Measurements from ENCODE around the gene LDLRAD3. TPM values are rescaled to one million over a fixed set of nuclear protein-coding genes. Genes with fewer than 3 reads are reported as not detected.

Gene LDLRAD3
- total RNA-seq, 1 donor from 2014 or later = 35.6 TPM

DNA sequence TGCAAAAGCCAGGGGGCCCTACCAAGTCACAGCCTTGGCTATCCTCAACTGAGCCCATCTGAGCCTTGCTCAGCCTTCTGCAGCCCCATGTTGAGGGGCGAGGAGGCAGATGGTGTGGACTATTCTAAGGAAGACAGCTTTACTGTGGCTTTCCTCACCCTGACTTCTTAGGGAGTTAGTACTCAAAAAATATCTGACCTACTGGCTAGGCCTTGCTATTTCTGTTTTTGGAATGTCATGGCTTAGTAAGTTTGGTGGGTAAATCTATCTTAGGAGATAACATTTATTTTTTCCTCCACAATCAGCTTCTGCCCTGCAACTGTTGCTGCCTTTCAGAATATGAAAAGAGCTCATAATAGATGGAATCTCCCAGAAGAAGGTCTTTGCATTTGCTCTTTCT is 80.9 kb downstream of the LDLRAD3 start:
- Histone ChIP-seq H3F3A (ENCODE audit: low read depth) (no peaks in the 10 kb centered on the region), H3K36me3 (no peaks in the 10 kb centered on the region), H3K27ac (peak overlapping the region; percentile 23), H3K9ac (no peak overlapping the region), H4K20me1 (ENCODE audit: low read depth) (peaks cover 44% of the 10 kb centered on the region), H3K4me2 (no peak overlapping the region), H2AFZ (replicated peaks) (no peak overlapping the region), H3K9me3 (ENCODE audit: low read depth) (no peaks in the 10 kb centered on the region), H3K27me3 (no peaks in the 10 kb centered on the region), H3K4me1 (peaks cover 16% of the 10 kb centered on the region), H3K4me3 (no peak overlapping the region), H3K79me2 (ENCODE audit: low read depth) (peaks cover 98% of the 10 kb centered on the region)
- Mint-ChIP-seq H3K27me3 (ENCODE audit: insufficient read depth, low read depth) (no peaks in the 10 kb centered on the region), H3K9me3 (peaks cover 6% of the 10 kb centered on the region), H3K4me3 (no peak overlapping the region), H3K4me1 (peaks cover 35% of the 10 kb centered on the region), H3K36me3 (peaks cover 5% of the 10 kb centered on the region), H3K27ac (no peak overlapping the region)
- TF ChIP-seq, protein P1, sequence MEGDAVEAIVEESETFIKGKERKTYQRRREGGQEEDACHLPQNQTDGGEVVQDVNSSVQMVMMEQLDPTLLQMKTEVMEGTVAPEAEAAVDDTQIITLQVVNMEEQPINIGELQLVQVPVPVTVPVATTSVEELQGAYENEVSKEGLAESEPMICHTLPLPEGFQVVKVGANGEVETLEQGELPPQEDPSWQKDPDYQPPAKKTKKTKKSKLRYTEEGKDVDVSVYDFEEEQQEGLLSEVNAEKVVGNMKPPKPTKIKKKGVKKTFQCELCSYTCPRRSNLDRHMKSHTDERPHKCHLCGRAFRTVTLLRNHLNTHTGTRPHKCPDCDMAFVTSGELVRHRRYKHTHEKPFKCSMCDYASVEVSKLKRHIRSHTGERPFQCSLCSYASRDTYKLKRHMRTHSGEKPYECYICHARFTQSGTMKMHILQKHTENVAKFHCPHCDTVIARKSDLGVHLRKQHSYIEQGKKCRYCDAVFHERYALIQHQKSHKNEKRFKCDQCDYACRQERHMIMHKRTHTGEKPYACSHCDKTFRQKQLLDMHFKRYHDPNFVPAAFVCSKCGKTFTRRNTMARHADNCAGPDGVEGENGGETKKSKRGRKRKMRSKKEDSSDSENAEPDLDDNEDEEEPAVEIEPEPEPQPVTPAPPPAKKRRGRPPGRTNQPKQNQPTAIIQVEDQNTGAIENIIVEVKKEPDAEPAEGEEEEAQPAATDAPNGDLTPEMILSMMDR (IDR thresholded peaks at IDR 0.05) = no peak
- TF ChIP-seq EZH2 (IDR thresholded peaks at IDR 0.05) = no peak
- no peak for DNase-seq (ENCODE audit: low spot score)

DNA sequence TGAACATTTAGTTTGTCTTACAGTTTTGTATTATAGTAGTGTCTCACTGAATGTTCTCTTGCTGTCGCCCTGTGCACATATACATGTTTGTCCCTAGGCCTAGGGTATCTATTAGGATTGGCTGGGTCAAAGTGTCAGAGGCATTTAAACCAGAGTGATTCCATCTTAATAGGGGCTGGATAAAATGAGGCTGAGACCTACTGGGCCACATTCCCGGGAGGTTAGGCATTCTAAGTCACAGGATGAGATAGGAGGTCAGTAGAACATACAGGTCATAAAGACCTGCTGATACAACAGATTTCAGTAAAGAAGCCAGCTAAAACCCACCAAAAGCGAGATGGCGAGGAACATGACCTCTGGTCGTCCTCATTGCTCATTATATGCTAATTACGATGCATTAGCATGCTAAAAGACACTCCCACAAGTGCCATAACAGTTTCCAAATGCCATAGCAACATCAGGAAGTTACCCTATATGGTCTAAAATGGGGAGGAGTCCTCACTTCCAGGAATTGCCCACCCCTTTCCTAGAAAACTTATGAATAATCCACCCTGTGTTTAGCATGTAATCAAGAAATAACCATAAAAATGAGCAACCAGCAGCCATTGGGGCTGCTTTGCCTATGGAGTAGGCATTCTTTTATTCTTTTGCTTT is 82.6 kb downstream of the LDLRAD3 start:
- no peak overlapping the region for H3K4me3 Mint-ChIP-seq
- peaks cover 16% of the 10 kb centered on the region for H3K4me1 ChIP-seq
- H3K27me3 ChIP-seq = no peaks in the 10 kb centered on the region
- no peak overlapping the region for H3K4me3 ChIP-seq
- peaks cover 30% of the 10 kb centered on the region for H4K20me1 ChIP-seq (ENCODE audit: low read depth)
- H3K4me1 Mint-ChIP-seq = peaks cover 35% of the 10 kb centered on the region
- peaks cover 6% of the 10 kb centered on the region for H3K9me3 Mint-ChIP-seq
- TF ChIP-seq EZH2 (IDR thresholded peaks at IDR 0.05) (no peak), EZH2phosphoT487 (IDR thresholded peaks at IDR 0.05) (no peak)
- TF ChIP-seq, protein P1 (IDR thresholded peaks at IDR 0.05) = no peak
- no peaks in the 10 kb centered on the region for H3K27me3 Mint-ChIP-seq (ENCODE audit: insufficient read depth, low read depth)
- no peak overlapping the region for H3K27ac Mint-ChIP-seq
- no peaks in the 10 kb centered on the region for H3K36me3 ChIP-seq
- H2AFZ ChIP-seq (replicated peaks) = no peak overlapping the region
- no peak overlapping the region for H3K4me2 ChIP-seq
- no peak overlapping the region for H3K9ac ChIP-seq
- DNase-seq (ENCODE audit: low spot score) = no peak
- no peaks in the 10 kb centered on the region for H3F3A ChIP-seq (ENCODE audit: low read depth)
- peaks cover 8% of the 10 kb centered on the region for H3K36me3 Mint-ChIP-seq
- no peak overlapping the region for H3K27ac ChIP-seq
- no peaks in the 10 kb centered on the region for H3K9me3 ChIP-seq (ENCODE audit: low read depth)
- H3K79me2 ChIP-seq (ENCODE audit: low read depth) = peaks cover 97% of the 10 kb centered on the region

DNA sequence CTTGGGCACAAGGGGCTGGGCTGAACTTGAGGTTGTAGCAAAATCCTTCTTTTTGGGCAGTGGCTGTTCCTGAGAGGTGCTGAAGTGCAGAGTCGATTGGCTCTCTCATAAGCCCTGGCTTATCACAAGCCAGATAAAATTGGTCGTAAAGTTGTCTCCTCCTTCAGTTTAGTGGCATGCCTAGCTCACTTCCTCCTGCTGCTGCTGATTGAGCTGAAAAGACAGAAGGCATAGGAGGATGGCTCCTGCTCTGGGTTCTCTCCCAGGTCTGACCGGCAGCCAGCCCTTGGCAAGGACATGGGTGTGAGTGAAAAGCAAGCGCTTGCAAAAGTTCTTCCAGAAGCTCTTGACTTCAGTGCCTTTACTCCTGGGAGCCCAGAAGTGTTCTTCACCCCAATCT is 83.9 kb downstream of the LDLRAD3 start:
- no peak overlapping the region for H2AFZ ChIP-seq (replicated peaks)
- no peak overlapping the region for H3K27ac Mint-ChIP-seq
- no peak for DNase-seq (ENCODE audit: low spot score)
- H3K4me2 ChIP-seq = no peak overlapping the region
- H3K4me3 Mint-ChIP-seq = no peak overlapping the region
- H3K4me1 ChIP-seq = peaks cover 11% of the 10 kb centered on the region
- no peaks in the 10 kb centered on the region for H3K9me3 ChIP-seq (ENCODE audit: low read depth)
- H3K9me3 Mint-ChIP-seq = peaks cover 10% of the 10 kb centered on the region
- H4K20me1 ChIP-seq (ENCODE audit: low read depth) = peaks cover 21% of the 10 kb centered on the region
- peaks cover 98% of the 10 kb centered on the region for H3K79me2 ChIP-seq (ENCODE audit: low read depth)
- H3K27me3 Mint-ChIP-seq (ENCODE audit: insufficient read depth, low read depth) = no peaks in the 10 kb centered on the region
- H3K4me1 Mint-ChIP-seq = peaks cover 30% of the 10 kb centered on the region
- H3K4me3 ChIP-seq = no peak overlapping the region
- H3K36me3 Mint-ChIP-seq = peaks cover 14% of the 10 kb centered on the region
- H3F3A ChIP-seq (ENCODE audit: low read depth) = no peaks in the 10 kb centered on the region
- no peaks in the 10 kb centered on the region for H3K27me3 ChIP-seq
- TF ChIP-seq, protein P1 (IDR thresholded peaks at IDR 0.05) = no peak
- TF ChIP-seq EZH2 (IDR thresholded peaks at IDR 0.05) = no peak
- H3K9ac ChIP-seq = no peak overlapping the region
- H3K27ac ChIP-seq = no peak overlapping the region
- H3K36me3 ChIP-seq = no peaks in the 10 kb centered on the region
